Neuronal stem cell (in vitro differentiated cells): ENCODE data around the gene TMEM41B.

ENCODE experiments used
- DNase-seq: peaks from one replicate; pipeline ENCODE4 v3.0.0-alpha.2; 2013; ENCODE audit warnings: low spot score
- H2AFZ ChIP-seq: one replicate; pipeline ENCODE4 v1.6.1; 2013; ENCODE audit warnings: mild to moderate bottlenecking, low read length, inconsistent platforms
- H2AK5ac ChIP-seq: 2 replicates; pipeline ENCODE4 v1.6.1; 2013; ENCODE audit warnings: low read depth, mild to moderate bottlenecking, inconsistent platforms, low read length, moderate library complexity, mixed read lengths
- H2BK120ac ChIP-seq: 2 replicates; pipeline ENCODE4 v1.6.1; 2013; ENCODE audit warnings: low read depth, mild to moderate bottlenecking, inconsistent platforms, low read length, moderate library complexity, mixed read lengths
- H2BK12ac ChIP-seq: one replicate; pipeline ENCODE4 v1.6.1; 2013; ENCODE audit warnings: low read length, inconsistent platforms
- H2BK15ac ChIP-seq: 2 replicates; pipeline ENCODE4 v1.6.1; 2013; ENCODE audit warnings: mild to moderate bottlenecking, low read length, inconsistent platforms, mixed read lengths
- H2BK5ac ChIP-seq: one replicate; pipeline ENCODE4 v1.6.1; 2013; ENCODE audit warnings: inconsistent platforms, mild to moderate bottlenecking, low read length, moderate library complexity
- H3K14ac ChIP-seq: one replicate; pipeline ENCODE4 v1.6.1; 2013; ENCODE audit warnings: low read length, inconsistent platforms
- H3K18ac ChIP-seq: 2 replicates; pipeline ENCODE4 v1.6.1; 2013; ENCODE audit warnings: low read length, inconsistent platforms
- H3K23ac ChIP-seq: 2 replicates; pipeline ENCODE4 v1.6.1; 2013; ENCODE audit warnings: low read depth, mild to moderate bottlenecking, mixed read lengths, low read length, inconsistent platforms; ENCODE audit not compliant: poor library complexity
- H3K27ac ChIP-seq: replicated peaks from 3 replicates; pipeline ENCODE4 v1.5.1; 2013; ENCODE audit warnings: low read length, inconsistent platforms
- H3K27me3 ChIP-seq, 3 experiments: 2 replicates each; pipeline ENCODE4 v1.6.1; 2013; ENCODE audit warnings: low read length in 3 of 3, mild to moderate bottlenecking in 2 of 3, inconsistent platforms in 1 of 3, low read depth in 1 of 3, mixed read lengths in 1 of 3, moderate library complexity in 1 of 3; ENCODE audit not compliant: control insufficient read depth in 3 of 3, insufficient read depth in 3 of 3
- H3K36me3 ChIP-seq, 2 donors: replicated peaks in 1 of 2; 2 replicates each; pipeline ENCODE4 v1.6.1; 2013; ENCODE audit warnings: low read length in 2 of 2; ENCODE audit not compliant: control insufficient read depth in 2 of 2, insufficient read depth in 2 of 2
- H3K4ac ChIP-seq: 2 replicates; pipeline ENCODE4 v1.6.1; 2013; ENCODE audit warnings: inconsistent platforms, mild to moderate bottlenecking, low read length, moderate library complexity
- H3K4me1 ChIP-seq, 2 donors: 1 replicate in 1 of 2; 2 replicates in 1 of 2; pipeline ENCODE4 v1.6.1; 2013; ENCODE audit warnings: low read length in 2 of 2, low read depth in 1 of 2; ENCODE audit not compliant: control insufficient read depth in 2 of 2, insufficient read depth in 1 of 2
- H3K4me2 ChIP-seq: one replicate; pipeline ENCODE4 v1.6.1; 2013; ENCODE audit warnings: mild to moderate bottlenecking, low read length, inconsistent platforms; ENCODE audit not compliant: insufficient read depth, poor library complexity, severe bottlenecking
- H3K4me3 ChIP-seq, 2 donors: 2 replicates each; pipeline ENCODE4 v1.5.1; 2013; ENCODE audit warnings: low read length in 2 of 2, mild to moderate bottlenecking in 2 of 2, inconsistent platforms in 1 of 2, moderate library complexity in 1 of 2
- H3K79me1 ChIP-seq: one replicate; pipeline ENCODE4 v1.6.1; 2013; ENCODE audit warnings: low read depth, mild to moderate bottlenecking, inconsistent platforms, low read length, moderate library complexity
- H3K9ac ChIP-seq: one replicate; pipeline ENCODE4 v1.6.1; 2013; ENCODE audit warnings: mild to moderate bottlenecking, low read depth, low read length, inconsistent platforms; ENCODE audit not compliant: poor library complexity
- H3K9me3 ChIP-seq, 2 donors: replicated peaks in 1 of 2; 2 replicates each; pipeline versions ENCODE3 to v1.6.1; 2013; ENCODE audit warnings: low read length in 2 of 2, mild to moderate bottlenecking in 2 of 2, inconsistent platforms in 1 of 2, low read depth in 1 of 2, mixed read lengths in 1 of 2, moderate library complexity in 1 of 2; ENCODE audit not compliant: control insufficient read depth in 2 of 2, insufficient read depth in 1 of 2
- H4K8ac ChIP-seq: one replicate; pipeline ENCODE4 v1.6.1; 2013; ENCODE audit warnings: low read depth, mild to moderate bottlenecking, inconsistent platforms, low read length, moderate library complexity
- H4K91ac ChIP-seq: one replicate; pipeline ENCODE4 v1.6.1; 2013; ENCODE audit warnings: low read length, low read depth, mild to moderate bottlenecking, inconsistent platforms; ENCODE audit not compliant: poor library complexity
- WGBS, 2 donors: extraction: QIAGEN DNeasy Blood & Tissue Kit; methylation state at CpG; one replicate each; pipeline ENCODE4 v1.1.7; 2013; ENCODE audit warnings: missing lambda C conversion rate in 2 of 2, mixed read lengths in 1 of 2; ENCODE audit not compliant: insufficient read length in 2 of 2, insufficient replicate concordance in 1 of 2; ENCODE audit errors: extremely low coverage in 2 of 2; 5-methylcytosine and 5-hydroxymethylcytosine counted together

Gene TMEM41B

GRCh38 chr11:9253086-9253485, 61.3 kb downstream of the TMEM41B start:
- no peak overlapping the region for H4K8ac ChIP-seq
- H3K23ac ChIP-seq = no peak overlapping the region
- H2AK5ac ChIP-seq = no peak overlapping the region
- peaks cover 0 to 4% of the 10 kb centered on the region in 2 donors for H3K9me3 ChIP-seq
- no peak for DNase-seq
- WGBS, 2 donors = no CpG with 5 or more reads among the region's 3 CpGs
- peaks cover 6% of the 10 kb centered on the region for H3K79me1 ChIP-seq
- no peak overlapping the region for H2BK5ac ChIP-seq
- H3K36me3 ChIP-seq = peaks cover 0 to 44% of the 10 kb centered on the region in 2 donors
- H3K14ac ChIP-seq = no peak overlapping the region
- H3K9ac ChIP-seq = no peak overlapping the region
- H2BK12ac ChIP-seq = no peak overlapping the region
- no peak overlapping the region for H3K4ac ChIP-seq
- no peak overlapping the region for H2BK15ac ChIP-seq
- no peaks in the 10 kb centered on the region for H3K27me3 ChIP-seq
- no peak overlapping the region for H3K4me2 ChIP-seq
- no peak overlapping the region for H3K18ac ChIP-seq
- no peak overlapping the region for H4K91ac ChIP-seq
- H3K4me1 ChIP-seq = peaks cover 0 to 2% of the 10 kb centered on the region in 2 donors
- no peak overlapping the region for H2BK120ac ChIP-seq
- no peak overlapping the region for H2AFZ ChIP-seq
- no peak overlapping the region for H3K4me3 ChIP-seq
- no peak overlapping the region for H3K27ac ChIP-seq

- Histone ChIP-seq H4K91ac (no peak overlapping the region), H3K9me3 (peaks cover 0 to 4% of the 10 kb centered on the region in 2 donors), H2AFZ (no peak overlapping the region), H2BK5ac (no peak overlapping the region), H3K36me3 (peaks cover 0 to 42% of the 10 kb centered on the region in 2 donors), H3K4me3 (no peak overlapping the region), H3K14ac (no peak overlapping the region), H3K4me2 (no peak overlapping the region), H3K18ac (no peak overlapping the region), H3K4me1 (peaks cover 0 to 2% of the 10 kb centered on the region in 2 donors), H4K8ac (no peak overlapping the region), H3K27me3 (no peaks in the 10 kb centered on the region), H2AK5ac (no peak overlapping the region), H3K4ac (no peak overlapping the region), H3K27ac (no peak overlapping the region), H3K9ac (no peak overlapping the region), H2BK15ac (no peak overlapping the region), H2BK12ac (no peak overlapping the region), H3K23ac (no peak overlapping the region), H2BK120ac (no peak overlapping the region), H3K79me1 (peaks cover 7% of the 10 kb centered on the region)
- WGBS, 2 donors = no CpG with 5 or more reads among the region's 3 CpGs
- no peak for DNase-seq
These were observed 63.1 kb downstream of the TMEM41B start for GRCh38 chr11:9251311-9251710.

- no peak overlapping the region for H4K8ac ChIP-seq
- no peak overlapping the region for H3K4me3 ChIP-seq
- no peak overlapping the region for H2AFZ ChIP-seq
- no peak overlapping the region for H3K23ac ChIP-seq
- no CpG with 5 or more reads among the region's 2 CpGs for WGBS, 2 donors
- peaks cover 0 to 2% of the 10 kb centered on the region in 2 donors for H3K4me1 ChIP-seq
- H2BK15ac ChIP-seq = no peak overlapping the region
- H3K9ac ChIP-seq = no peak overlapping the region
- H2BK5ac ChIP-seq = no peak overlapping the region
- peaks cover 0 to 4% of the 10 kb centered on the region in 2 donors for H3K9me3 ChIP-seq
- H3K4me2 ChIP-seq = no peak overlapping the region
- peaks cover 7% of the 10 kb centered on the region for H3K79me1 ChIP-seq
- peaks cover 0 to 36% of the 10 kb centered on the region in 2 donors for H3K36me3 ChIP-seq
- H3K4ac ChIP-seq = no peak overlapping the region
- H3K27me3 ChIP-seq = no peaks in the 10 kb centered on the region
- no peak overlapping the region for H4K91ac ChIP-seq
- DNase-seq = no peak
- no peak overlapping the region for H3K27ac ChIP-seq
- no peak overlapping the region for H3K14ac ChIP-seq
- no peak overlapping the region for H2BK120ac ChIP-seq
- no peak overlapping the region for H2AK5ac ChIP-seq
- no peak overlapping the region for H3K18ac ChIP-seq
- H2BK12ac ChIP-seq = no peak overlapping the region
These were observed 64.2 kb downstream of the TMEM41B start for GRCh38 chr11:9250139-9250582.

GRCh38 chr11:9249252-9249651, 65.1 kb downstream of the TMEM41B start:
- no peak overlapping the region for H3K23ac ChIP-seq
- H3K27ac ChIP-seq = no peak overlapping the region
- H2BK15ac ChIP-seq = no peak overlapping the region
- no peak overlapping the region for H3K14ac ChIP-seq
- no peak overlapping the region for H4K8ac ChIP-seq
- no peak overlapping the region for H2AK5ac ChIP-seq
- no peak overlapping the region for H2AFZ ChIP-seq
- H3K4me1 ChIP-seq = peaks cover 0 to 2% of the 10 kb centered on the region in 2 donors
- H3K9me3 ChIP-seq = peaks cover 0 to 4% of the 10 kb centered on the region in 2 donors
- no peaks in the 10 kb centered on the region for H3K27me3 ChIP-seq
- no peak overlapping the region for H2BK12ac ChIP-seq
- H3K9ac ChIP-seq = no peak overlapping the region
- H3K79me1 ChIP-seq = peaks cover 7% of the 10 kb centered on the region
- H4K91ac ChIP-seq = no peak overlapping the region
- no peak overlapping the region for H2BK5ac ChIP-seq
- DNase-seq = no peak
- H3K36me3 ChIP-seq = peaks cover 0 to 28% of the 10 kb centered on the region in 2 donors
- H3K4me2 ChIP-seq = no peak overlapping the region
- H3K18ac ChIP-seq = no peak overlapping the region
- H3K4ac ChIP-seq = no peak overlapping the region
- H2BK120ac ChIP-seq = no peak overlapping the region
- no peak overlapping the region for H3K4me3 ChIP-seq
- WGBS, 2 donors = no CpG with 5 or more reads among the region's 7 CpGs
